Stimulated activated CD4-positive, alpha-beta T cell treated with anti-CD3 and anti-CD28 coated beads, Interleukin-15, amount 100 ng/mL, for 48 hours (primary cell): Measurements from ENCODE around the gene ANKRD53.
"Not testable (repeated sequence)": the region's sequence is repeated elsewhere in the genome, so short reads cannot be mapped to it uniquely, and the experiment has no call there.

Experiments used
- DNase-seq, 2 donors: peaks; one replicate each; pipeline ENCODE4 v3.0.0-alpha.2; 2020; ENCODE audit warnings: low read depth in 2 of 2

The ANKRD53 gene

DNA sequence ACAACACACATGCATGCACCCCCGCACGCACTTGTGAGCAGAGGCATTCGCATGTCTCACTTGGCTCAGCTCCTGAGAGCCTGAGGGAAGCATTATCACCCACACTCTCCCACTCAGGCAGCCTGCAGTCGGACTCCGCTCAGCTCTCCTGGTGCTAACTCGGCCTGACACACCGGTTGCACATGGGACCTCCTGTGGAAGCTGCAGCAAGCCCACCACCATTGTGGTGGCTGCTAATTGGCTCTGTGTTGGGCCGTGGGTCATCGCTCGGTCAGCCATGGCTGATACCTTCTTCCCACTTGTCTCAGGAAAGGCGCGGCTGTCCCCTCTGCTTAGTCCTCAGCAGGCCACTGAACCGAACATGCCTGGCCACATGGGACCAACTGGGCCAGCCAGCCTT is 29.9 kb downstream of the ANKRD53 start:
- no peak for DNase-seq

DNA sequence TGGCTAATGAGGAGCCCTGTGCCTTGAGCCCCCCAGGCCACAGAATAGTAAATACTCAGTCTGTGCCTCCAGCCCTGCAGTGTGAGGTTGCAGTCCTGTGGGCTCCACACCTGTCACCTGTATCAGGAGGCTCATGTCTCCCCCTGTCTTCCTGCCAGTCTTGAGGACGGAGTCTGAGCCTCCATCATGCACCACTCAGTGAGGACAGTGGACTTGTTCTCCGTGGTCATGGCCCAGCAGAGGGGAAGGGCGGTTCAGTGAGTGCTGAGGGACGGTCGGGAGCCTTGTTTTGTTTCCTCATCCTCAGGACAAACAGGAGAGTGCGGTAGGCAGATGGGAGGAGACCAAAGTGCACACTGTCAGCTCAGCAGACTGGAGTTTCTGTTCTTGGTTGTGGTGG is 33.4 kb downstream of the ANKRD53 start:
- DNase-seq = not testable (repeated sequence)

- DNase-seq = no peak
Measured at GRCh38 chr2:71018625-71019024, 40.2 kb downstream of the ANKRD53 start.

- DNase-seq = not testable (repeated sequence)
Measured at GRCh38 chr2:71019989-71020388, 41.6 kb downstream of the ANKRD53 start.

DNA sequence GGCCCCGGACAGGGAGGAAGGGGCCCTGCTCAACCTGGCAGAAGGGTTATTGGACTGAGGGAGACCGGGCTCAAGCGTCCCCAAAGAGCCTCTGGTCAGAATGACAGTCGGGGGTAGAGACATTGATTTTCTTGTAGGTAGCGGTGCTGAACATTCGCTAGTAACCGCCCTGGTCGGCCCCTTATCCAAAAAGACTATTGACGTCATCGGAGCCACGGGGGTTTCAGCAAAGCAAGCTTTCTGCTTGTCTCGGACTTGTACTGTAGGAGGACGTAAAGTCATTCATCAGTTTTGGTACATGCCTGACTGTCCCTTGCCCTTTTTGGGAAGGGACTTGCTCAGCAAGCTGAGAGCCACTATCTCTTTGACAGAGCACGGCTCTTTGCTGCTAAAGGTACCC is 43.0 kb downstream of the ANKRD53 start:
- not testable (repeated sequence) for DNase-seq

DNA sequence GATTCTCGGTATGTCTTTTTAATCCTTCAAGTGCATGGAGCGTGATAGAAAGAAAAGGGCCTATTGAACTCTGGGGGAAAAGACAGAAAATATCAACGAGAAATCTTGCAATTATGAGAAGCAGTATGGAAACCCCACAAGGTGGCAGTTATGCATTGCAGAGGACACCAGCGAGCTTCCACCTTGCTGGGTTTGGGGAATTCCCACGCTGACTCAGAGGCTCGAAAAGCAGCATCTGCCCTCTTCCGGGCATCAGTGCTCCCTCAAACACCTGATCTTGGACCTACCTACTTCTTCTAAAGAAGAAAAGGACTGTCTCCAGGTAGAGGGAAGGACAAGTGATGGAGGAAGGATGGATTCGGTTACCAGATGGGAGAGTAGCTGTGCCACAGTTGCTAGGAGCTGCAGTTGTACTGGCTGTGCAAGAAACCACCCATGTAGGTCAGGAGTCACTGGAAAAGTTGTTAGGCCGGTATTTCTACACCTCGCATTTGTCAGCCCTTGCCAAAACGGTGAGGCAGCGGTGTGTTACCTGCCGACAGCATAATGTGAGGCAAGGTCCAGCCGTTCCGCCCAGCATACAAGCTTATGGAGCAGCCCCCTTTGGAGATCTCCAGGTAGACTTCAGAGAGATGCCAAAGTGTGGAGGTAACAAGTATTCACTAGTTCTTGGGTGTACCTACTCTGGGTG is 45.3 kb downstream of the ANKRD53 start:
- DNase-seq = peak; percentile 53 to 63
